NCI-H187 treated with DMSO at 0.1 percent for 48 hours (cell line): ENCODE results near the gene LMAN1L.

Experiments
- DNase-seq: peaks from one replicate; lab custom pipeline; 2025; lab: John Stamatoyannopoulos, UW

Gene LMAN1L

GRCh38 chr15:74794248-74794969, 18.2 kb upstream of the LMAN1L start:
- no peak for DNase-seq

GRCh38 chr15:74794970-74795349, 17.7 kb upstream of the LMAN1L start:
- no peak for DNase-seq

GRCh38 chr15:74795966-74796625, 16.5 kb upstream of the LMAN1L start:
- DNase-seq, result no peak

GRCh38 chr15:74798388-74799254, 14.0 kb upstream of the LMAN1L start:
- no peak for DNase-seq

GRCh38 chr15:74799255-74799855, 13.3 kb upstream of the LMAN1L start:
- no peak for DNase-seq

- no peak for DNase-seq
Measured at GRCh38 chr15:74799856-74800558, 12.6 kb upstream of the LMAN1L start.

GRCh38 chr15:74800559-74801094, 12.0 kb upstream of the LMAN1L start:
- DNase-seq, result no peak

- no peak for DNase-seq
Measured at GRCh38 chr15:74801311-74801997, 11.2 kb upstream of the LMAN1L start.

GRCh38 chr15:74802290-74802689, 10.3 kb upstream of the LMAN1L start:
- DNase-seq, result no peak

- DNase-seq, result no peak
Measured at GRCh38 chr15:74802862-74803447, 9.7 kb upstream of the LMAN1L start.

GRCh38 chr15:74804935-74805334, 7.7 kb upstream of the LMAN1L start:
- no peak for DNase-seq

GRCh38 chr15:74807282-74807681, 5.4 kb upstream of the LMAN1L start:
- DNase-seq, result no peak

GRCh38 chr15:74808078-74808839, 4.4 kb upstream of the LMAN1L start:
- no peak for DNase-seq

- DNase-seq, result no peak
Measured at GRCh38 chr15:74808840-74809229, 3.8 kb upstream of the LMAN1L start.

- no peak for DNase-seq
Measured at GRCh38 chr15:74809242-74809641, 3.4 kb upstream of the LMAN1L start.

GRCh38 chr15:74809956-74810355, 2.7 kb upstream of the LMAN1L start:
- DNase-seq, result no peak

- DNase-seq, result no peak
Measured at GRCh38 chr15:74815121-74815934, 2.7 kb downstream of the LMAN1L start.

- DNase-seq, result no peak
Measured at GRCh38 chr15:74815961-74816360, 3.3 kb downstream of the LMAN1L start.
